HepG2 (cell line): Measurements from ENCODE around the gene FBXO11. TPM values are rescaled to one million over a fixed set of nuclear protein-coding genes. Genes with fewer than 3 reads are reported as not detected.

ENCODE experiments used
- CREB1 ChIP-seq, 2 experiments: fragments of 450-650 bp in 1 of 2; IDR thresholded peaks; 2 replicates each; pipeline ENCODE4 v1.6.1; 2016 to 2017; ENCODE audit warnings: control low read depth in 1 of 2, mild to moderate bottlenecking in 1 of 2, missing compliant biosample characterization in 1 of 2, missing genetic modification characterization in 1 of 2
- CREB3 ChIP-seq: sonication (generic); formaldehyde crosslinking; IDR thresholded peaks from 2 replicates; pipeline ENCODE4 v1.5.0; 2020; ENCODE audit warnings: missing genetic modification reagents
- ERF ChIP-seq: IDR thresholded peaks from 2 replicates; pipeline ENCODE4 v1.6.1; 2018; ENCODE audit warnings: missing biosample characterization, missing genetic modification reagents
- FOXJ3 ChIP-seq: sonication (generic); formaldehyde crosslinking; IDR thresholded peaks from 2 replicates; pipeline ENCODE4 v1.4.0; 2020; ENCODE audit warnings: missing genetic modification reagents, mild to moderate bottlenecking, borderline replicate concordance
- KAT8 ChIP-seq: IDR thresholded peaks from 2 replicates; pipeline ENCODE4 v1.6.1; 2016; ENCODE audit warnings: missing genetic modification reagents, missing compliant biosample characterization
- RCOR2 ChIP-seq: IDR thresholded peaks from 2 replicates; pipeline ENCODE4 v1.6.1; 2016; ENCODE audit warnings: missing biosample characterization, missing genetic modification reagents
- SKI ChIP-seq: fragments of 450-650 bp; IDR thresholded peaks from one replicate; pipeline ENCODE4 v1.6.1; 2018; ENCODE audit warnings: mild to moderate bottlenecking; ENCODE audit not compliant: partially characterized antibody
- SNAPC2 ChIP-seq: sonication (generic); formaldehyde crosslinking; IDR thresholded peaks from 2 replicates; pipeline ENCODE4 v1.8.1; 2022; ENCODE audit warnings: mild to moderate bottlenecking, missing genetic modification reagents
- STAG1 ChIP-seq: sonication (generic); formaldehyde crosslinking; IDR thresholded peaks from 2 replicates; pipeline ENCODE4 v1.4.0; 2020; ENCODE audit warnings: missing genetic modification reagents
- TSC22D2 ChIP-seq: sonication (generic); formaldehyde crosslinking; IDR thresholded peaks from 2 replicates; pipeline ENCODE4 v1.5.1; 2020; ENCODE audit warnings: missing genetic modification reagents, mild to moderate bottlenecking, borderline replicate concordance
- ZBTB2 ChIP-seq: sonication (generic); formaldehyde crosslinking; IDR thresholded peaks from 2 replicates; pipeline ENCODE4 v1.8.0; 2022; ENCODE audit warnings: low read depth, missing genetic modification reagents
- ZBTB21 ChIP-seq: sonication (generic); formaldehyde crosslinking; IDR thresholded peaks from 2 replicates; pipeline ENCODE4 v1.4.0; 2020; ENCODE audit warnings: missing genetic modification reagents
- ZMYM2 ChIP-seq: sonication (generic); formaldehyde crosslinking; IDR thresholded peaks from 2 replicates; pipeline ENCODE4 v1.8.0; 2022; ENCODE audit warnings: mild to moderate bottlenecking, missing genetic modification reagents
- ZNF20 ChIP-seq: sonication (generic); formaldehyde crosslinking; IDR thresholded peaks from 2 replicates; pipeline ENCODE4 v1.4.0; 2020; ENCODE audit warnings: mild to moderate bottlenecking, moderate library complexity, missing genetic modification reagents
- ZNF441 ChIP-seq: sonication (generic); formaldehyde crosslinking; IDR thresholded peaks from 2 replicates; pipeline ENCODE4 v1.7.0; 2021; ENCODE audit warnings: missing genetic modification reagents, borderline replicate concordance
- ZNF674 ChIP-seq: sonication (generic); formaldehyde crosslinking; IDR thresholded peaks from 2 replicates; pipeline ENCODE4 v1.5.0; 2020; ENCODE audit warnings: low read depth, mild to moderate bottlenecking, missing genetic modification reagents
- ZSCAN25 ChIP-seq: sonication (generic); formaldehyde crosslinking; IDR thresholded peaks from 2 replicates; pipeline ENCODE4 v1.8.0; 2022; ENCODE audit warnings: mild to moderate bottlenecking, missing genetic modification reagents
- polyA plus RNA-seq, 8 experiments: library from polyadenylated mRNA; depleted of rRNA in 3 of 8; stranded (reverse) in 7 of 8; unstranded in 1 of 8; fragments of >200 nt; fragmentation: Illumina TruSeq in 4 of 8; extraction: Trizol in 4 of 8; gene quantifications; 2 replicates each; pipeline versions ENCODE4 v1.2.1 to v1.2.3, GENCODE V29; 2011 to 2016; ENCODE audit warnings: low read depth in 4 of 8, missing spikeins in 1 of 8, mixed read lengths in 1 of 8; ENCODE audit not compliant: insufficient read depth in 1 of 8
- total RNA-seq, 5 experiments: library from RNA; depleted of rRNA; stranded (reverse); fragments of >200 nt; fragmentation: Illumina TruSeq; extraction: Trizol; gene quantifications; 2 replicates each; pipeline ENCODE4 v1.2.3, GENCODE V29; 2016; ENCODE audit warnings: low read depth in 1 of 5
- TF ChIP-seq, protein P1 (sequence below): sonication (generic); formaldehyde crosslinking; IDR thresholded peaks from 2 replicates; pipeline ENCODE4 v1.5.1; 2020; ENCODE audit warnings: mild to moderate bottlenecking, missing genetic modification reagents, borderline replicate concordance

The FBXO11 gene
- total and polyA plus RNA-seq, 2 of the 13 experiments (the other 11 are each of a cell fraction or from before 2014, with no cell fraction given): 27.9 to 47.6 TPM

DNA sequence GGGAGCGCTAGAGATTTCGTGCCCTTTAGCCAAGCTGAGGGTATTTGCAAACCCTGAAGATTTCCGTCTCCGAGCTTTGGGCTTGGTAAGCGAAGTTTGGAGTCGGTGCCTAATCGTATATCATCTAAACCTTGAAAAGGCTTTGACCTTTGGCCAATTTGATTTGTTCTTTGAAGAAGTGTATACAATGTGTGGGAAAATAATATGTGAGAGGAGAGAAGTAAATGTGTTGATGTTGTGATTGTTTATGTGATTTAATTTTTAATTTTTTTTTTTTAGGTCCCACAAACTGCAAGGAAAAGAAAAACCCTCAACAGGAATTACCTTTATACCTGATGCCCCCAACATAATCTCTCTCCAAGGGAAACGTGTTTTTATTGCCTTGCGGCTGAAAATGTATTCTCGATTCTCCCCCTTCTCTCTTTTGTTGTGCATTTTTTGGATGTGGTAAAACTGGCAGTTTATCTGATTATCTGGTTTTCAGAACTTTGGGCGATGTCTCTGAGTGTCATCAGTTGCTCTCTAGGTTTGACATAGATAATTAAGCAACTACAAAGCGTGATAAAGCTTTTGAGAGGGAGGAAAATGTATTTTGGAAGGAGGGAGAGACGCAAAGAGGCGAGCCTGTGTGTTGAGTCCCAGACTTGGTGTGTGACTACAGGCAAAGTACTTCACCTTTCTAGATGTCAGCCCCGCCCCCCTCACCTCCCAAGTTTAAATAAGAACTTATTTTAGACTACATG is 912 bp upstream of the FBXO11 start (continued):
- TF ChIP-seq CREB1 (IDR thresholded peaks at IDR 0.05) (no peak), CREB1 (CRISPR knock-in tag; IDR thresholded peaks at IDR 0.05) (peak; percentile 61), CREB3 (CRISPR knock-in tag) (0 out of 2 replicates have a peak, but pooled peaks have one; percentile 23), ZNF441 (CRISPR knock-in tag) (0 out of 2 replicates have a peak, but pooled peaks have one; percentile 7), ZNF674 (CRISPR knock-in tag) (no peak), TSC22D2 (CRISPR knock-in tag) (0 out of 2 replicates have a peak, but pooled peaks have one; percentile 68), ZBTB2 (CRISPR knock-in tag) (0 out of 2 replicates have a peak, but pooled peaks have one; percentile 38), SKI (no peak), KAT8 (CRISPR knock-in tag) (0 out of 2 replicates have a peak, but pooled peaks have one; percentile 9), ZNF20 (CRISPR knock-in tag) (0 out of 2 replicates have a peak, but pooled peaks have one; percentile 52), ZMYM2 (CRISPR knock-in tag) (0 out of 2 replicates have a peak, but pooled peaks have one; percentile 11), SNAPC2 (CRISPR knock-in tag) (0 out of 2 replicates have a peak, but pooled peaks have one; percentile 41), ZBTB21 (CRISPR knock-in tag) (no peak), ZSCAN25 (CRISPR knock-in tag) (peak; percentile 95; the same call in 1 of the 2 replicates), FOXJ3 (CRISPR knock-in tag) (0 out of 2 replicates have a peak, but pooled peaks have one; percentile 22), STAG1 (peak; percentile 59), ERF (CRISPR knock-in tag) (peak; percentile 61; the same call in 1 of the 2 replicates), RCOR2 (peak; percentile 54; the same call in 1 of the 2 replicates)
- TF ChIP-seq, protein P1, sequence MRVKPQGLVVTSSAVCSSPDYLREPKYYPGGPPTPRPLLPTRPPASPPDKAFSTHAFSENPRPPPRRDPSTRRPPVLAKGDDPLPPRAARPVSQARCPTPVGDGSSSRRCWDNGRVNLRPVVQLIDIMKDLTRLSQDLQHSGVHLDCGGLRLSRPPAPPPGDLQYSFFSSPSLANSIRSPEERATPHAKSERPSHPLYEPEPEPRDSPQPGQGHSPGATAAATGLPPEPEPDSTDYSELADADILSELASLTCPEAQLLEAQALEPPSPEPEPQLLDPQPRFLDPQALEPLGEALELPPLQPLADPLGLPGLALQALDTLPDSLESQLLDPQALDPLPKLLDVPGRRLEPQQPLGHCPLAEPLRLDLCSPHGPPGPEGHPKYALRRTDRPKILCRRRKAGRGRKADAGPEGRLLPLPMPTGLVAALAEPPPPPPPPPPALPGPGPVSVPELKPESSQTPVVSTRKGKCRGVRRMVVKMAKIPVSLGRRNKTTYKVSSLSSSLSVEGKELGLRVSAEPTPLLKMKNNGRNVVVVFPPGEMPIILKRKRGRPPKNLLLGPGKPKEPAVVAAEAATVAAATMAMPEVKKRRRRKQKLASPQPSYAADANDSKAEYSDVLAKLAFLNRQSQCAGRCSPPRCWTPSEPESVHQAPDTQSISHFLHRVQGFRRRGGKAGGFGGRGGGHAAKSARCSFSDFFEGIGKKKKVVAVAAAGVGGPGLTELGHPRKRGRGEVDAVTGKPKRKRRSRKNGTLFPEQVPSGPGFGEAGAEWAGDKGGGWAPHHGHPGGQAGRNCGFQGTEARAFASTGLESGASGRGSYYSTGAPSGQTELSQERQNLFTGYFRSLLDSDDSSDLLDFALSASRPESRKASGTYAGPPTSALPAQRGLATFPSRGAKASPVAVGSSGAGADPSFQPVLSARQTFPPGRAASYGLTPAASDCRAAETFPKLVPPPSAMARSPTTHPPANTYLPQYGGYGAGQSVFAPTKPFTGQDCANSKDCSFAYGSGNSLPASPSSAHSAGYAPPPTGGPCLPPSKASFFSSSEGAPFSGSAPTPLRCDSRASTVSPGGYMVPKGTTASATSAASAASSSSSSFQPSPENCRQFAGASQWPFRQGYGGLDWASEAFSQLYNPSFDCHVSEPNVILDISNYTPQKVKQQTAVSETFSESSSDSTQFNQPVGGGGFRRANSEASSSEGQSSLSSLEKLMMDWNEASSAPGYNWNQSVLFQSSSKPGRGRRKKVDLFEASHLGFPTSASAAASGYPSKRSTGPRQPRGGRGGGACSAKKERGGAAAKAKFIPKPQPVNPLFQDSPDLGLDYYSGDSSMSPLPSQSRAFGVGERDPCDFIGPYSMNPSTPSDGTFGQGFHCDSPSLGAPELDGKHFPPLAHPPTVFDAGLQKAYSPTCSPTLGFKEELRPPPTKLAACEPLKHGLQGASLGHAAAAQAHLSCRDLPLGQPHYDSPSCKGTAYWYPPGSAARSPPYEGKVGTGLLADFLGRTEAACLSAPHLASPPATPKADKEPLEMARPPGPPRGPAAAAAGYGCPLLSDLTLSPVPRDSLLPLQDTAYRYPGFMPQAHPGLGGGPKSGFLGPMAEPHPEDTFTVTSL (CRISPR knock-in tag): 0 out of 2 replicates have a peak, but pooled peaks have one; percentile 22
